Lower leg skin (tissue), 4 donors: Measurements from ENCODE around the gene ST7. TPM values are rescaled to one million over a fixed set of nuclear protein-coding genes. Genes with fewer than 3 reads are reported as not detected.

Source experiments
- DNase-seq, 2 donors: peaks; one replicate each; pipeline ENCODE4 v3.0.0-alpha.2; 2019; ENCODE audit warnings: low spot score in 2 of 2
- H3K4me3 ChIP-seq: fragments of 200-600 bp; sonication (generic); 2 replicates; pipeline ENCODE4 v1.5.1; 2017; ENCODE audit warnings: mild to moderate bottlenecking, low read depth; ENCODE audit not compliant: poor library complexity, severe bottlenecking
- CTCF ChIP-seq, 3 donors: fragments of 450-650 bp; IDR thresholded peaks; one replicate each; pipeline ENCODE4 v1.5.1; 2016; ENCODE audit warnings: antibody characterized with exemption in 3 of 3, mild to moderate bottlenecking in 3 of 3, moderate library complexity in 2 of 3
- POLR2A ChIP-seq, 2 donors: fragments of 450-650 bp; IDR thresholded peaks; one replicate each; pipeline ENCODE4 v1.6.1; 2016 to 2017; ENCODE audit warnings: antibody characterized with exemption in 2 of 2, mild to moderate bottlenecking in 1 of 2, moderate library complexity in 1 of 2
- WGBS, 2 donors: methylation state at CpG; one replicate each; pipeline ENCODE4 v1.1.5; 2018; 5-methylcytosine and 5-hydroxymethylcytosine counted together
- intact Hi-C: fragments of 100-400 bp; cut with DNase I; formaldehyde crosslinking; loops from one replicate; pipeline ENCODE4 v1.15.0; 2023; ENCODE audit warnings: low total_unique reads
- total RNA-seq, 4 donors: library from RNA; depleted of rRNA; stranded (reverse); fragments of >200 nt; gene quantifications; one replicate each; pipeline ENCODE4 v1.1.0, GENCODE V29; 2016

ST7 gene
- total RNA-seq, 4 donors from 2014 or later = 10.8 to 17.1 (median 11.4) TPM

- DNase-seq = no peak
- TF ChIP-seq CTCF (IDR thresholded peaks at IDR 0.05) (no peak), POLR2A (IDR thresholded peaks at IDR 0.05) (no peak)
- WGBS, 2 donors = 53 to 55% methylated on average over 5 of the region's 5 CpGs
- intact Hi-C loops = no loop called here
- H3K4me3 ChIP-seq = no peak overlapping the region
These were observed 295.5 kb downstream of the ST7 start for GRCh38 chr7:117248829-117249228.

GRCh38 chr7:117249696-117250095 is 296.4 kb downstream of the ST7 start:
- no peak for DNase-seq
- no peak for TF ChIP-seq CTCF (IDR thresholded peaks at IDR 0.05)
- TF ChIP-seq POLR2A (IDR thresholded peaks at IDR 0.05) = no peak
- intact Hi-C loops = no loop called here
- 90 to 95% methylated on average over 5 of the region's 5 CpGs for WGBS, 2 donors
- no peak overlapping the region for H3K4me3 ChIP-seq

DNA sequence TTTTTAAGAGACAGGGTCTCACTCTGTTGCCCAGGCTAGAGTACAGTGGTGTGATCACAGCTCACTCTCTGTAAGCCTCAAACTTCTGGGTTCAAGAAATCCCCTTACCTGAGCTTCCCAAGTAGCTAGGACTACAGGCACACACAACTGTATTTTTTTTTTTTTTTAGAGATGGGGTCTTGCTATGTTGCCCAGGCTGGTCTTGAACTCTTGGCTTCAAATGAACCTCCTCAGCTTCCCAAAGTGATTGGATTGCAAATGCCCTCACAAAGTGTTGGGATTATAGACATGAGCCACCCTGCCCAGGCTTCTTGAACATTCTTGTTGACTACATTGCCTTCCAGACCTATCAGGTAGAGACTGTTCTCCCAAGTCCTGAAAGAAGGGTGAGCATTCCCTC is 296.9 kb downstream of the ST7 start:
- DNase-seq = no peak
- no peak overlapping the region for H3K4me3 ChIP-seq
- intact Hi-C loops = no loop called here
- no peak for TF ChIP-seq POLR2A (IDR thresholded peaks at IDR 0.05)
- no peak for TF ChIP-seq CTCF (IDR thresholded peaks at IDR 0.05)

DNA sequence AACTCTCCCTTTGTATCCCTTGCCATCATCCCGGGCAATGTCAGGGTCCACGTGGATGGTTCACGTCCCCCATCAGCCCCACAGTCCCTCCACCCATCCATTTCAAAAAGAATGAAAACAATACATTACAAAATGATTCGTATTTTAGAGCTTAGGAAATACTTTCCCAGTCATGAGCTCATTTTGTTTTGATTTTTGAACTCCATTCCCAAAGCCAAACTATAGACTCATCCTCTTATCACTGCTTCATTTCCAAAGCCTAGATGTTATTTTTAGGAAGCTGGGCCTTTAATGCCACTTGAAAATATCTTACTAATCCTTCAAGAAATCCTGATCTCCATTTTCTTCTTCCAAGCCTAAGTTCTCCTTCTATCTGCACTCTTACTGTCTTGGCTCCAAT is 297.5 kb downstream of the ST7 start:
- no peak for TF ChIP-seq POLR2A (IDR thresholded peaks at IDR 0.05)
- no peak for TF ChIP-seq CTCF (IDR thresholded peaks at IDR 0.05)
- intact Hi-C loops = no loop called here
- WGBS, 2 donors = 62 to 69% methylated on average over 4 of the region's 4 CpGs
- no peak overlapping the region for H3K4me3 ChIP-seq
- no peak for DNase-seq

DNA sequence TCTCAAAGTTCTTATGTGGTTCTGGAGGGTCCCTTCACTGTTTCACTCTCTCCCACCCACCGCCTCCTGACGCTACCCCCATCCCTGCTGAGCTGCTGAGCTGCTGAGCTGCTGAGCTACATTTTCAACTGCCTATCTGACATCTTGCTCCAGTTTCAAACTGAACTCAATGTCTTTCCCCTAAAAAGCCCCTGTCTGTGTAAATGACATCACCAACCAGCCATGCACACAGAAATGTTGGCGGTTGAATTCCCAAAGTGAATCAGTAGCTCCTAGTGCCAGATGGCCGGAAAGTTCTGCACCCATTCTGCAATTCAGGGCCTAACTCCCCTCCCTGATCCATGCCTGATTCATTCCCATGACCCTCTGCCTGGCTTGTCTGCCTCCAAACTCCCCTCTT is 298.4 kb downstream of the ST7 start:
- no peak overlapping the region for H3K4me3 ChIP-seq
- TF ChIP-seq POLR2A (IDR thresholded peaks at IDR 0.05) (no peak), CTCF (IDR thresholded peaks at IDR 0.05) (no peak)
- intact Hi-C loops = no loop called here
- WGBS, 2 donors = 83 to 85% methylated on average over 4 of the region's 4 CpGs
- DNase-seq = no peak

DNA sequence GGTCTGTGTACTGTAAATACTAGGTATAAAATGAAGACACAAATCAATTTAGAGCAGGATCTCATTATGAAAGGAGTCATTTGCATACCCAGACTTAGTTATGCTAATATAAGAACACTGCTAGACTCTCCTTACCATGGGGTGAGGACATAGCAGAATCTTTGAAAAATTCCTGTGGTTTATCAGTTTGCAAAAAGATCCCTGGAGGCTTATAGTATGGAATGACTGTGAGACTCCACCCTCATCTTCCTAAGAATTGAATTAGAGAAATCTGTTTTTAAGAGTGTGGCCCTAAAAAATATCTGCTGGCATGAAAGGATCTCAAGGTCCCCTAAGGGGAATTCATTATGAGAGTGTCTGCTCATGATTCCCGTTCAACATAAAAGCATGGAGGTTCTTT is 306.3 kb downstream of the ST7 start:
- WGBS, 2 donors = 0 to 26% methylated on average over 1 of the region's 1 CpG
- TF ChIP-seq CTCF (IDR thresholded peaks at IDR 0.05) = no peak
- no peak for TF ChIP-seq POLR2A (IDR thresholded peaks at IDR 0.05)
- H3K4me3 ChIP-seq = no peak overlapping the region
- DNase-seq = no peak
- intact Hi-C loops = no loop called here
